DMS 273 (cell line): ENCODE results near the gene DNMBP.
"Not testable (repeated sequence)": the region's sequence is repeated elsewhere in the genome, so short reads cannot be mapped to it uniquely, and the experiment has no call there.

Source experiments
- DNase-seq: peaks from one replicate; lab custom pipeline; 2025; ENCODE audit not compliant: unreplicated experiment; lab: John Stamatoyannopoulos, UW

Gene DNMBP

GRCh38 chr10:99985637-99986036, 24.1 kb downstream of the DNMBP start:
- not testable (repeated sequence) for DNase-seq

- peak; percentile 48 for DNase-seq
These were observed 25.3 kb downstream of the DNMBP start for GRCh38 chr10:99984211-99985034.

- DNase-seq: peak; percentile 90
These were observed 26.3 kb downstream of the DNMBP start for GRCh38 chr10:99983280-99983988.

GRCh38 chr10:99982728-99983127, 27.0 kb downstream of the DNMBP start:
- DNase-seq: no peak

- peak; percentile 93 for DNase-seq
These were observed 28.1 kb downstream of the DNMBP start for GRCh38 chr10:99981581-99982199.

GRCh38 chr10:99979066-99979685, 30.6 kb downstream of the DNMBP start:
- DNase-seq: peak; percentile 10

GRCh38 chr10:99977916-99978315, 31.8 kb downstream of the DNMBP start:
- DNase-seq: peak; percentile 20

GRCh38 chr10:99976886-99977665, 32.7 kb downstream of the DNMBP start:
- peak; percentile 67 for DNase-seq

- DNase-seq: peak; percentile 89
These were observed 33.6 kb downstream of the DNMBP start for GRCh38 chr10:99975942-99976809.

- DNase-seq: no peak
These were observed 34.5 kb downstream of the DNMBP start for GRCh38 chr10:99975106-99975829.

GRCh38 chr10:99973190-99973589, 36.6 kb downstream of the DNMBP start:
- no peak for DNase-seq

GRCh38 chr10:99967961-99968360, 41.8 kb downstream of the DNMBP start:
- no peak for DNase-seq

GRCh38 chr10:99966306-99966705, 43.4 kb downstream of the DNMBP start:
- DNase-seq: no peak

GRCh38 chr10:99965700-99966099, 44.0 kb downstream of the DNMBP start:
- DNase-seq: no peak

GRCh38 chr10:99964791-99965190, 45.0 kb downstream of the DNMBP start:
- no peak for DNase-seq

GRCh38 chr10:99963467-99964165, 46.1 kb downstream of the DNMBP start:
- DNase-seq: not testable (repeated sequence)

- DNase-seq: no peak
These were observed 50.9 kb downstream of the DNMBP start for GRCh38 chr10:99958806-99959205.

- DNase-seq: no peak
These were observed 51.4 kb downstream of the DNMBP start for GRCh38 chr10:99958302-99958701.
